Liver (tissue), 9 donors: ENCODE measurements around the gene ZBTB2. TPM values are rescaled to one million over a fixed set of nuclear protein-coding genes. Genes with fewer than 3 reads are reported as not detected.

Experiments used
- DNase-seq: peaks from one replicate; pipeline ENCODE4 v3.0.0-alpha.2; 2017; ENCODE audit warnings: low spot score
- H3K27ac ChIP-seq, 2 donors: one replicate each; pipeline ENCODE4 v1.7.0; 2013; ENCODE audit warnings: inconsistent platforms in 2 of 2, low read length in 2 of 2, control low read depth in 1 of 2, low read depth in 1 of 2, mild to moderate bottlenecking in 1 of 2
- H3K27me3 ChIP-seq, 4 donors: one replicate each; pipeline versions ENCODE4 v1.6.1 to v1.7.0; 2013; ENCODE audit warnings: low read length in 3 of 4, inconsistent platforms in 1 of 4, mild to moderate bottlenecking in 1 of 4, moderate library complexity in 1 of 4; ENCODE audit not compliant: control insufficient read depth in 4 of 4, insufficient read depth in 4 of 4
- H3K36me3 ChIP-seq, 4 donors: one replicate each; pipeline versions ENCODE4 v1.6.1 to v1.7.0; 2013; ENCODE audit warnings: low read length in 3 of 4, mild to moderate bottlenecking in 3 of 4, low read depth in 1 of 4, moderate library complexity in 1 of 4; ENCODE audit not compliant: control insufficient read depth in 4 of 4, insufficient read depth in 3 of 4
- H3K4me1 ChIP-seq, 4 donors: one replicate each; pipeline versions ENCODE4 v1.6.1 to v1.7.0; 2013; ENCODE audit warnings: low read length in 3 of 4, mild to moderate bottlenecking in 3 of 4, moderate library complexity in 1 of 4; ENCODE audit not compliant: control insufficient read depth in 4 of 4, insufficient read depth in 4 of 4
- H3K4me3 ChIP-seq, 3 donors: one replicate each; pipeline versions ENCODE4 v1.6.1 to v1.7.0; 2013; ENCODE audit warnings: low read length in 3 of 3, control low read depth in 1 of 3, low read depth in 1 of 3, mild to moderate bottlenecking in 1 of 3
- H3K9ac ChIP-seq, 2 donors: one replicate each; pipeline ENCODE4 v1.7.0; 2013; ENCODE audit warnings: low read length in 2 of 2, mild to moderate bottlenecking in 2 of 2, moderate library complexity in 2 of 2, control low read depth in 1 of 2, low read depth in 1 of 2
- H3K9me3 ChIP-seq, 4 donors: one replicate each; pipeline versions ENCODE4 v1.6.1 to v1.7.0; 2013; ENCODE audit warnings: low read length in 3 of 4; ENCODE audit not compliant: control insufficient read depth in 4 of 4
- CTCF ChIP-seq: fragments of 150-350 bp; IDR thresholded peaks from 2 replicates; pipeline ENCODE4 v1.5.1; 2017; ENCODE audit warnings: improper control_type of control experiment, low read depth, low read length; ENCODE audit not compliant: missing input control
- EGR1 ChIP-seq, 2 donors: IDR thresholded peaks; 2 replicates each; pipeline ENCODE4 v1.6.1; 2016 to 2018; ENCODE audit warnings: antibody characterized with exemption in 2 of 2, low read depth in 2 of 2
- FOXA1 ChIP-seq: IDR thresholded peaks from 2 replicates; pipeline ENCODE4 v1.6.1; 2016; ENCODE audit warnings: antibody characterized with exemption
- FOXA2 ChIP-seq: IDR thresholded peaks from 2 replicates; pipeline ENCODE4 v1.6.1; 2016; ENCODE audit warnings: antibody characterized with exemption
- GABPA ChIP-seq, 2 donors: IDR thresholded peaks in 1 of 2; conservative IDR thresholded peaks in 1 of 2; 2 replicates each; pipeline ENCODE4 v1.6.1; 2016; ENCODE audit warnings: antibody characterized with exemption in 2 of 2, mild to moderate bottlenecking in 1 of 2, moderate library complexity in 1 of 2
- HNF4A ChIP-seq, 2 donors: conservative IDR thresholded peaks; 2 replicates each; pipeline ENCODE4 v1.6.1; 2016; ENCODE audit warnings: antibody characterized with exemption in 2 of 2, mild to moderate bottlenecking in 2 of 2
- HNF4G ChIP-seq: IDR thresholded peaks from 2 replicates; pipeline ENCODE4 v1.6.1; 2016; ENCODE audit warnings: antibody characterized with exemption
- JUND ChIP-seq, 2 donors: IDR thresholded peaks; 2 replicates each; pipeline ENCODE4 v1.6.1; 2016; ENCODE audit warnings: antibody characterized with exemption in 2 of 2
- MAX ChIP-seq: IDR thresholded peaks from 2 replicates; pipeline ENCODE4 v1.6.1; 2016; ENCODE audit warnings: antibody characterized with exemption
- NR2F2 ChIP-seq: IDR thresholded peaks from 2 replicates; pipeline ENCODE4 v1.6.1; 2016; ENCODE audit warnings: antibody characterized with exemption
- RAD21 ChIP-seq, 2 donors: IDR thresholded peaks; 2 replicates each; pipeline ENCODE4 v1.6.1; 2016; ENCODE audit warnings: antibody characterized with exemption in 2 of 2, mild to moderate bottlenecking in 2 of 2
- SP1 ChIP-seq: IDR thresholded peaks from 2 replicates; pipeline ENCODE4 v1.6.1; 2018; ENCODE audit warnings: antibody characterized with exemption, mild to moderate bottlenecking
- TAF1 ChIP-seq: conservative IDR thresholded peaks from 2 replicates; pipeline ENCODE4 v1.6.1; 2016; ENCODE audit warnings: antibody characterized with exemption, mild to moderate bottlenecking
- WGBS: extraction: QIAGEN DNeasy Blood & Tissue Kit; methylation state at CpG from one replicate; pipeline ENCODE4 v1.1.7; 2013; 5-methylcytosine and 5-hydroxymethylcytosine counted together
- polyA plus RNA-seq, 2 donors: library from polyadenylated mRNA; stranded (reverse) in 1 of 2; unstranded in 1 of 2; fragments of 200-250 nt in 1 of 2; fragments of >200 nt in 1 of 2; fragmentation: Nextera tagmentation in 1 of 2; extraction: Ambion mirVana in 1 of 2; gene quantifications; one replicate each; pipeline versions ENCODE4 v1.2.1 to v1.2.3, GENCODE V29; 2013 to 2015
- total RNA-seq, 2 donors: library from RNA; depleted of rRNA; stranded (reverse); fragments of >200 nt; gene quantifications; one replicate each; pipeline ENCODE4 v1.2.3, GENCODE V29; 2014
- TF ChIP-seq, protein P1 (sequence below): IDR thresholded peaks from 2 replicates; pipeline ENCODE4 v1.6.1; 2016; ENCODE audit warnings: antibody characterized with exemption
- TF ChIP-seq, protein P2 (sequence below): IDR thresholded peaks from 2 replicates; pipeline ENCODE4 v1.6.1; 2016; ENCODE audit warnings: antibody characterized with exemption, mild to moderate bottlenecking
- TF ChIP-seq, protein P3 (sequence below): IDR thresholded peaks from 2 replicates; pipeline ENCODE4 v1.6.1; 2016; ENCODE audit warnings: antibody characterized with exemption
- donor health status: healthy.
- donor health status: healthy.
- donor health status: healthy.
- donor health status: healthy.
- donor health status: healthy.

ZBTB2 gene
- total and polyA plus RNA-seq, 4 donors = 2.5 to 4.2 (median 3.0) TPM

GRCh38 chr6:151400473-151400872, 9.1 kb upstream of the ZBTB2 start:
- no peaks in the 10 kb centered on the region for H3K27me3 ChIP-seq
- H3K9ac ChIP-seq = no peak overlapping the region
- TF ChIP-seq, protein P1, sequence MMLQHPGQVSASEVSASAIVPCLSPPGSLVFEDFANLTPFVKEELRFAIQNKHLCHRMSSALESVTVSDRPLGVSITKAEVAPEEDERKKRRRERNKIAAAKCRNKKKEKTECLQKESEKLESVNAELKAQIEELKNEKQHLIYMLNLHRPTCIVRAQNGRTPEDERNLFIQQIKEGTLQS = no peak
- TF ChIP-seq FOXA1 (no peak), CTCF (no peak), RAD21 (IDR thresholded peaks at IDR 0.05) (no peak), MAX (no peak), GABPA (IDR thresholded peaks at IDR 0.05 in 1 of 2, conservative IDR thresholded peaks at IDR 0.05 in 1 of 2) (no peak), EGR1 (IDR thresholded peaks at IDR 0.05; ENCODE audit: low read depth in 2 of 2) (no peak), JUND (IDR thresholded peaks at IDR 0.05) (no peak)
- TF ChIP-seq, protein P2, sequence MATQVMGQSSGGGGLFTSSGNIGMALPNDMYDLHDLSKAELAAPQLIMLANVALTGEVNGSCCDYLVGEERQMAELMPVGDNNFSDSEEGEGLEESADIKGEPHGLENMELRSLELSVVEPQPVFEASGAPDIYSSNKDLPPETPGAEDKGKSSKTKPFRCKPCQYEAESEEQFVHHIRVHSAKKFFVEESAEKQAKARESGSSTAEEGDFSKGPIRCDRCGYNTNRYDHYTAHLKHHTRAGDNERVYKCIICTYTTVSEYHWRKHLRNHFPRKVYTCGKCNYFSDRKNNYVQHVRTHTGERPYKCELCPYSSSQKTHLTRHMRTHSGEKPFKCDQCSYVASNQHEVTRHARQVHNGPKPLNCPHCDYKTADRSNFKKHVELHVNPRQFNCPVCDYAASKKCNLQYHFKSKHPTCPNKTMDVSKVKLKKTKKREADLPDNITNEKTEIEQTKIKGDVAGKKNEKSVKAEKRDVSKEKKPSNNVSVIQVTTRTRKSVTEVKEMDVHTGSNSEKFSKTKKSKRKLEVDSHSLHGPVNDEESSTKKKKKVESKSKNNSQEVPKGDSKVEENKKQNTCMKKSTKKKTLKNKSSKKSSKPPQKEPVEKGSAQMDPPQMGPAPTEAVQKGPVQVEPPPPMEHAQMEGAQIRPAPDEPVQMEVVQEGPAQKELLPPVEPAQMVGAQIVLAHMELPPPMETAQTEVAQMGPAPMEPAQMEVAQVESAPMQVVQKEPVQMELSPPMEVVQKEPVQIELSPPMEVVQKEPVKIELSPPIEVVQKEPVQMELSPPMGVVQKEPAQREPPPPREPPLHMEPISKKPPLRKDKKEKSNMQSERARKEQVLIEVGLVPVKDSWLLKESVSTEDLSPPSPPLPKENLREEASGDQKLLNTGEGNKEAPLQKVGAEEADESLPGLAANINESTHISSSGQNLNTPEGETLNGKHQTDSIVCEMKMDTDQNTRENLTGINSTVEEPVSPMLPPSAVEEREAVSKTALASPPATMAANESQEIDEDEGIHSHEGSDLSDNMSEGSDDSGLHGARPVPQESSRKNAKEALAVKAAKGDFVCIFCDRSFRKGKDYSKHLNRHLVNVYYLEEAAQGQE = no peak
- TF ChIP-seq, protein P3, sequence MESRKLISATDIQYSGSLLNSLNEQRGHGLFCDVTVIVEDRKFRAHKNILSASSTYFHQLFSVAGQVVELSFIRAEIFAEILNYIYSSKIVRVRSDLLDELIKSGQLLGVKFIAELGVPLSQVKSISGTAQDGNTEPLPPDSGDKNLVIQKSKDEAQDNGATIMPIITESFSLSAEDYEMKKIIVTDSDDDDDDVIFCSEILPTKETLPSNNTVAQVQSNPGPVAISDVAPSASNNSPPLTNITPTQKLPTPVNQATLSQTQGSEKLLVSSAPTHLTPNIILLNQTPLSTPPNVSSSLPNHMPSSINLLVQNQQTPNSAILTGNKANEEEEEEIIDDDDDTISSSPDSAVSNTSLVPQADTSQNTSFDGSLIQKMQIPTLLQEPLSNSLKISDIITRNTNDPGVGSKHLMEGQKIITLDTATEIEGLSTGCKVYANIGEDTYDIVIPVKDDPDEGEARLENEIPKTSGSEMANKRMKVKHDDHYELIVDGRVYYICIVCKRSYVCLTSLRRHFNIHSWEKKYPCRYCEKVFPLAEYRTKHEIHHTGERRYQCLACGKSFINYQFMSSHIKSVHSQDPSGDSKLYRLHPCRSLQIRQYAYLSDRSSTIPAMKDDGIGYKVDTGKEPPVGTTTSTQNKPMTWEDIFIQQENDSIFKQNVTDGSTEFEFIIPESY = no peak
- H3K27ac ChIP-seq = no peak overlapping the region
- DNase-seq = no peak
- no peaks in the 10 kb centered on the region for H3K9me3 ChIP-seq
- peaks cover 2 to 14% (median 6%) of the 10 kb centered on the region in 4 donors for H3K36me3 ChIP-seq
- no peak overlapping the region for H3K4me3 ChIP-seq
- H3K4me1 ChIP-seq = peaks cover 0 to 16% (median 6%) of the 10 kb centered on the region in 4 donors
- 76% methylated on average over 6 of the region's 6 CpGs for WGBS

GRCh38 chr6:151399679-151400078, 8.3 kb upstream of the ZBTB2 start:
- Histone ChIP-seq H3K27ac (no peak overlapping the region), H3K27me3 (no peaks in the 10 kb centered on the region), H3K4me1 (peaks cover 0 to 16% (median 6%) of the 10 kb centered on the region in 4 donors), H3K4me3 (no peak overlapping the region), H3K36me3 (peaks cover 2 to 7% (median 5%) of the 10 kb centered on the region in 4 donors), H3K9me3 (no peaks in the 10 kb centered on the region), H3K9ac (no peak overlapping the region)
- DNase-seq = no peak
- WGBS = 92% methylated on average over 3 of the region's 3 CpGs
- TF ChIP-seq HNF4A (conservative IDR thresholded peaks at IDR 0.05) (no peak), CTCF (no peak), HNF4G (no peak), FOXA1 (no peak), RAD21 (IDR thresholded peaks at IDR 0.05) (no peak), NR2F2 (no peak), EGR1 (IDR thresholded peaks at IDR 0.05; ENCODE audit: low read depth in 2 of 2) (no peak), TAF1 (no peak), JUND (IDR thresholded peaks at IDR 0.05) (no peak), MAX (no peak), FOXA2 (no peak), GABPA (IDR thresholded peaks at IDR 0.05 in 1 of 2, conservative IDR thresholded peaks at IDR 0.05 in 1 of 2) (no peak), SP1 (no peak)
- TF ChIP-seq, protein P3 = no peak
